G401 (cell line): ENCODE measurements around the gene FOXL2. TPM values are rescaled to one million over a fixed set of nuclear protein-coding genes. Genes with fewer than 3 reads are reported as not detected.
A peak's percentile ranks its signal among the peaks of the same experiment; 100 is the strongest.

Source experiments
- DNase-seq: peaks from one replicate; pipeline ENCODE4 v3.0.0-alpha.2; 2015; ENCODE audit warnings: low spot score
- in situ Hi-C: cut with HindIII; loops from 2 replicates; pipeline ENCODE4 v1.10.0; 2016; ENCODE audit warnings: low sequenced_read_pairs, mixed read lengths
- total RNA-seq: library from RNA; depleted of rRNA; stranded (reverse); fragments of >200 nt; shearing (Covaris generic); gene quantifications from 2 replicates; pipeline ENCODE4 v1.2.3, GENCODE V29; 2014; rRNA removed

Gene FOXL2
- total RNA-seq: 0.06 TPM in 1 of 2 replicates, not detected in the other

GRCh38 chr3:138946663-138947494 lies at the start of gene FOXL2, which contains the start of gene FOXL2NB:
Gene FOXL2, minus strand, starts transcription at chr3:138947137. Its CDS starts 415 bp downstream, at chr3:138946722.
Gene FOXL2NB, plus strand, starts transcription at chr3:138947217. Its CDS starts 148 bp downstream, at chr3:138947365.
- DNase-seq: no peak

GRCh38 chr3:138995706-138996105 lies 48.8 kb upstream of the FOXL2 start:
- in situ Hi-C loops: no loop called here
- DNase-seq: no peak

More at GRCh38 chr3:138946663-138947494, at the start of gene FOXL2, which contains the start of gene FOXL2NB:
- in situ Hi-C loops: no loop called here

- DNase-seq: no peak
- in situ Hi-C loops: no loop called here
Measured at GRCh38 chr3:138987181-138987580, 40.2 kb upstream of the FOXL2 start.

- in situ Hi-C loops: no loop called here
- no peak for DNase-seq
Measured at GRCh38 chr3:138985932-138986331, 39.0 kb upstream of the FOXL2 start.

- no peak for DNase-seq
- in situ Hi-C loops: no loop called here
Measured at GRCh38 chr3:138984816-138985215, 37.9 kb upstream of the FOXL2 start.

GRCh38 chr3:138976047-138976446 lies 29.1 kb upstream of the FOXL2 start:
- DNase-seq: no peak
- in situ Hi-C loops: no loop called here

GRCh38 chr3:138975351-138975750 lies 28.4 kb upstream of the FOXL2 start:
- no peak for DNase-seq
- in situ Hi-C loops: no loop called here

GRCh38 chr3:138974462-138974861 lies 27.5 kb upstream of the FOXL2 start:
- no peak for DNase-seq
- in situ Hi-C loops: loop anchor here (25.0 kb wide), 1 partner anchor 338 kb away; no protein-coding TSS in a partner anchor

GRCh38 chr3:138972941-138973340 lies 26.0 kb upstream of the FOXL2 start:
- DNase-seq: no peak

GRCh38 chr3:138971766-138972320 lies 24.9 kb upstream of the FOXL2 start:
- in situ Hi-C loops: loop anchor here (25.0 kb wide), 1 partner anchor 340 kb away; no protein-coding TSS in a partner anchor
- no peak for DNase-seq

More at GRCh38 chr3:138972941-138973340, 26.0 kb upstream of the FOXL2 start:
- in situ Hi-C loops: loop anchor here (25.0 kb wide), 1 partner anchor 339 kb away; no protein-coding TSS in a partner anchor

GRCh38 chr3:138964923-138965322 lies 18.0 kb upstream of the FOXL2 start:
- DNase-seq: no peak
- in situ Hi-C loops: loop anchor here (25.0 kb wide), 1 partner anchor 347 kb away; no protein-coding TSS in a partner anchor

GRCh38 chr3:138964264-138964663 lies 17.3 kb upstream of the FOXL2 start:
- DNase-seq: no peak
- in situ Hi-C loops: loop anchor here (25.0 kb wide), 1 partner anchor 348 kb away; no protein-coding TSS in a partner anchor

GRCh38 chr3:138962854-138963560 lies 16.1 kb upstream of the FOXL2 start:
- in situ Hi-C loops: loop anchor here (25.0 kb wide), 1 partner anchor 349 kb away; no protein-coding TSS in a partner anchor
- no peak for DNase-seq

- no peak for DNase-seq
- in situ Hi-C loops: loop anchor here (25.0 kb wide), 1 partner anchor 352 kb away; no protein-coding TSS in a partner anchor
Measured at GRCh38 chr3:138960417-138960852, 13.5 kb upstream of the FOXL2 start.

GRCh38 chr3:138950701-138951100 lies 3.8 kb upstream of the FOXL2 start:
- DNase-seq: no peak
- in situ Hi-C loops: loop anchor here (25.0 kb wide), 1 partner anchor 362 kb away; no protein-coding TSS in a partner anchor

GRCh38 chr3:138950006-138950644 lies 3.2 kb upstream of the FOXL2 start:
- in situ Hi-C loops: loop anchor here (25.0 kb wide), 1 partner anchor 362 kb away; no protein-coding TSS in a partner anchor
- peak; percentile 10 for DNase-seq

GRCh38 chr3:138949445-138950005 lies 2.6 kb upstream of the FOXL2 start:
- no peak for DNase-seq
- in situ Hi-C loops: loop anchor here (25.0 kb wide), 1 partner anchor 363 kb away; no protein-coding TSS in a partner anchor

GRCh38 chr3:138949002-138949418 lies 2.1 kb upstream of the FOXL2 start:
- DNase-seq: no peak
- in situ Hi-C loops: no loop called here
